NCI-H187 treated with DMSO at 0.1 percent for 48 hours (cell line): Measurements from ENCODE around the gene MAP3K1.
A peak's percentile ranks its signal among the peaks of the same experiment; 100 is the strongest.
"Not testable (repeated sequence)": the region's sequence is repeated elsewhere in the genome, so short reads cannot be mapped to it uniquely, and the experiment has no call there.

Experiments used
- DNase-seq: peaks from one replicate; lab custom pipeline; 2025; lab: John Stamatoyannopoulos, UW

Gene MAP3K1

GRCh38 chr5:56814963-56815657 is at the start of gene MAP3K1:
Gene MAP3K1 (plus strand): TSS chr5:56815549. CDS start chr5:56815574, 25 bp downstream.
- DNase-seq, result peak; percentile 41

DNA sequence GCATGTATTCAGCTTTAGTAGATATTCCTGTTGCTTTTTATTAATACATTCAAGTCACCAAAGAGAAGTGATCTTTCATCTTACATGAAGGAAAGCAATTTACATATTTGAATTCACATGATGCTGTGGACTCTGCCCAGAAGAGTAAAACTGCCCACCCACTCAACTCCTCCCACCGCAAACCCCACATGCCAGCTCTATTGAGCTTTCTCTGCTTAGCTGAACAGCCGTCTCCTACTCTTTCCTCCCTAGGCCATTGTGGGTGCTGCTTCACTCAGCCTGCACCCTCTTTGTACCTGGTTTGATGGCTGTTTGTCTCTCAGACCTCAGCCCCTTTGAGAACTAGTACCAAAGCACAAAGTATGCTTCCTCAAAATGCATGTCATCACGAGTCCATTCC is 48.4 kb upstream of the MAP3K1 start:
- DNase-seq, result no peak

GRCh38 chr5:56769875-56770604 is 45.3 kb upstream of the MAP3K1 start:
- DNase-seq, result no peak

GRCh38 chr5:56772767-56773166 is 42.6 kb upstream of the MAP3K1 start:
- DNase-seq, result no peak

GRCh38 chr5:56774957-56775356 is 40.4 kb upstream of the MAP3K1 start:
- no peak for DNase-seq

GRCh38 chr5:56776212-56776846 is 39.0 kb upstream of the MAP3K1 start:
- DNase-seq, result not testable (repeated sequence)

DNA sequence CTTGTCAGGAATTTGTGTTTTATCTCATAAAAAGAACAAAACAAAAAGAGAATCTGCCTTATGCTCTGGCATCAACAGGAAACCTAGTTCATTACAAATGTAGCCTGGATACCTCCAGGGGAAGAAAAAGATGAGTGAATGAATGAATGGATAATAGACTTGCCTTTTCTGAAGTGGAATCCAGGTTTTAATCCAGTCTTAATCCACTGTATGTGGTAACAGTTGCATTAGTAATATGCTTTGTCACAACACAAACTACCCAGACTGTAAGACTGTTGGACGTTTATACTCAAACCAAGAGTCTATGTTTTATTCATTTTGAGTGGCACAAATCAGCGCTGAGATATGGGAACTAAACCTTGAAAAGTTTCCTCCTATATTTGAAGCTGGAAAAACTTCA is 32.1 kb upstream of the MAP3K1 start:
- no peak for DNase-seq

DNA sequence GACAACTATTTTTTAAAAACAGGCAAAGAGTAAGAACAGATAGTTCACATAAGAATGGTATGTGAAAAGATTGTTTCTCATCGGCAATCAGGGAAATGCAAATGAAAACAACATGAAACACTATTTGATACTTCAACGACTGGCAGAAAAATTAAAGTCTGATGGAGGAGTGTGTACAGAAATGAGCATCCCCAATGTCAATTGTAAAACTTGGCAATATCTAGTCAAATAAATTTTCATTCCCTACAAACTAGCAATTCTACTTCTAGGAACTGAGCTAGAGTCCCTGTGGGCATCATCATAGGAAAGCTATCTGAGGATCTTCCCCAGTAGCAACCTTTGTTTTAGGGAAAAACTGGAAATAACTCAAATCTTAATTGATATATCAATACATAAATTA is 29.0 kb upstream of the MAP3K1 start:
- DNase-seq, result no peak

DNA sequence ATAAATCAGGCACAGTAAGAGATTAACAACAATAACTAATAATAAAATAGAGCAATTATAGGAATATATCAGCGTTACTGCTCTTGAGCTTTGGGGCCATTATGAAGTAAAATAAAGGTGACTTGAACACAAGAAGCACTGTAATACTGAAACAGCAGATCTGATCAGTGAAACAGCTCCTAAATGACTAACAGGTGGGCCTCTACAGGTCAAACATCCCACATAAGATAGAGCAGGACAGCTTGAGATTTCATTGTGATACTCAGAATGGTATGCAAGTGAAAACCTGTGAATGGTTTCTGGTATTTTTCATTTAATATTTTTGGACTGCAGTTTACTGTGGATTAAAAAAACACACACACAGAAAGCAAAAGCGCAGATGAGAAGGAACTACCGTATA is 24.0 kb upstream of the MAP3K1 start:
- DNase-seq, result no peak

GRCh38 chr5:56798521-56798920 is 16.8 kb upstream of the MAP3K1 start:
- no peak for DNase-seq

DNA sequence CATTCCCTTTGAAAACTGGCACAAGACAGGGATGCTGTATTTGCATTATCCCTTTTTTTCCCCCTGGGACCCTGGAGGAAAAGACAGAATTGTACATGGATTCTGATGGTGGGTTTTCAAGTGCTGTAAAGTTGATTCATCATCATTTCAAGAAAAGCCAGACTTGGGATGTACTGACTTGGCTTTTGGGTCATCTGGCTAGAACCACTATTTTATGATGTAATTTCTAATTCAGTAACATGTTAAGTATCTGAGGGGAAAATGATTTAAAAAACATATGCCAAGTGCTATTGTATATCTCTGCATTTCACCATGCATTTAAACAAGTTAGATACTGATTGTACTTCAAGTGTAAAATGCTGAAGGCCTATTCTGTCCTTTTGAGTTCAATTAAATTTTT is 15.2 kb upstream of the MAP3K1 start:
- no peak for DNase-seq

- no peak for DNase-seq
Observed at GRCh38 chr5:56801256-56801655, 14.1 kb upstream of the MAP3K1 start.

- no peak for DNase-seq
Observed at GRCh38 chr5:56802205-56802604, 13.1 kb upstream of the MAP3K1 start.

GRCh38 chr5:56803025-56803424 is 12.3 kb upstream of the MAP3K1 start:
- no peak for DNase-seq

DNA sequence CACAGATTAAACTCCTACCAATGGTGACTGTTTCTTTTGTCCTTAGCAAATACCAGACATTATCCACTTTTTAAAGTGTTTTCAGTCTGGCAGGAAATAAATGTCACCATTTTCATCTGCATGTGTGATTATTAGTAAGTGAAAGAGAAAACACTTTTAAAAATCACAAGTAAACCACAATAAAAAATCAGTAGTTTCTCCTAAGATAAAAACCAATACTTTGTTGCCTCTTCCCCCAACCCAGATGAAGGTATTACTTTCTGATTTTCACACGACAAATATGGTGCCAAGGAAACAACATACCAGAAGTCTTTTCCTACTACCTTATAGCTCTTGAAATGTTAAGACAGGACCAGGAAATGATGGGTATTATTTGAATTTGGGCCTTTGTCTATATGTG is 11.5 kb upstream of the MAP3K1 start:
- no peak for DNase-seq

GRCh38 chr5:56807679-56808078 is 7.7 kb upstream of the MAP3K1 start:
- DNase-seq, result no peak

- DNase-seq, result no peak
Observed at GRCh38 chr5:56808211-56808610, 7.1 kb upstream of the MAP3K1 start.

GRCh38 chr5:56810826-56811225 is 4.5 kb upstream of the MAP3K1 start:
- DNase-seq, result no peak

DNA sequence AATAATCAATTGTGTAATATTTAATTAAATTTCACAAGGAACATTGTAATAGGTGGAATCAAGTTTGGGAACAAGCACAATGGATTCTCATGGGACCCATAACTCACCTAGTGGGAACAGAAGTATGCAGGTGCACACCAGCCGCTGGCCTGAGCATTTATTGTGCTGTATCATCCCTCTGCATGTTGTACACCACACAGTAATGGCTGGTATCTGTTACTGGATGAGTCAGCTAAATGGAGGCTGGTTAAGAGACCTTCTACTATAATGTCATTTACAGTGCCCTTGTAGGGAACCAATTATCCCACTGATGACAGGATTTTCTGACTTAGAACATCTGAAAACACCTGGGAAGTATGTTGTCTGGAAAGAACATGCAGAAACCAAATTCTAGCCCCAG is 3.2 kb upstream of the MAP3K1 start:
- no peak for DNase-seq

DNA sequence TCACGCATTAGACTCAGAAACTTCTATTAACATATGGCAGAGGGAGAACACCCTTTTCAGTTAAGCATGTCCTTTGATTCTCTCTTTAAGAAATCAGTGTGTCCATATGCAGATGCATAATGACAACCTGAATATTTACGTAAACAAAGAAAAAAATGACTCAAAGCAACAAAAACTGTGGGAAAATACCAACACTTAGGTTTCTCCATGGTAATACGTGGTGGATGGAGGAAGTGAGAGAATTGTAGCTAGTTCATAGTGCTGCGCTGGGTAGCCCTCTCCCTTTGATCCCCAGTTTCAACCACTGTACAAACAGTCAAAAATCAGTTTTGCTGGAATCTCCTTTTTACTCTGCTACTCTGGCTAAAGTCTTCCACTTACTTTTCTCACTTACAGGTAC is 2.0 kb upstream of the MAP3K1 start:
- no peak for DNase-seq

DNA sequence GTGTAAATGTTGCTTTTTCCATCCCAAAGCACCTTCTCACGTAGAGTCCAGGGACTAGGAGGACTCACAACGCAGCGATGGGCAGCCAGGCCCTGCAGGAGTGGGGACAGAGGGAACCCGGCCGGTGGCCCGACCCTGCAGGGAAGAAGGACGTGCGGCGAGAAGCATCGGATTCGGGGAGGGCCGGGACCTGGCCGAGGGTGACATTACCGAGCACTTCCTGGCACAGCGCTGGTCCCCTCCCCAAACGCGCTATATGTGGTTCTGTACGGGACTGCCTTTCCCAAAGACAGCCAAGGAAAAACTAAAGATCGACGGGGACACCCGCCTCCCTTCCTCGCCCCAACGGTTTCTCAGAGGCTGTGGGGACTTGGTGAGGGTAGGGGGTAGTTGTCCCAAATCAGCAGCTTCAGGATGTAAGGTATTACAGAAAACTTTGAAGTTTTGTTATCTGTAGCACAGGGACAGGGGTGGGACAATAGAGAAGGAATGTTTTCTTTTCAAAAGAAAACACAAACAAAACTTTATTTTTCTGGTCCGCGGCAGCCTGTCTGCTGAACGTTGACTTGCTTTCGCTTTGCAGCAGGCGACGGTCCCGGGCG is 887 bp upstream of the MAP3K1 start:
- DNase-seq, result no peak

- no peak for DNase-seq
Observed at GRCh38 chr5:56815658-56816545, 553 bp downstream of the MAP3K1 start.
